Measurements from ENCODE around the gene CCL3.

DNA sequence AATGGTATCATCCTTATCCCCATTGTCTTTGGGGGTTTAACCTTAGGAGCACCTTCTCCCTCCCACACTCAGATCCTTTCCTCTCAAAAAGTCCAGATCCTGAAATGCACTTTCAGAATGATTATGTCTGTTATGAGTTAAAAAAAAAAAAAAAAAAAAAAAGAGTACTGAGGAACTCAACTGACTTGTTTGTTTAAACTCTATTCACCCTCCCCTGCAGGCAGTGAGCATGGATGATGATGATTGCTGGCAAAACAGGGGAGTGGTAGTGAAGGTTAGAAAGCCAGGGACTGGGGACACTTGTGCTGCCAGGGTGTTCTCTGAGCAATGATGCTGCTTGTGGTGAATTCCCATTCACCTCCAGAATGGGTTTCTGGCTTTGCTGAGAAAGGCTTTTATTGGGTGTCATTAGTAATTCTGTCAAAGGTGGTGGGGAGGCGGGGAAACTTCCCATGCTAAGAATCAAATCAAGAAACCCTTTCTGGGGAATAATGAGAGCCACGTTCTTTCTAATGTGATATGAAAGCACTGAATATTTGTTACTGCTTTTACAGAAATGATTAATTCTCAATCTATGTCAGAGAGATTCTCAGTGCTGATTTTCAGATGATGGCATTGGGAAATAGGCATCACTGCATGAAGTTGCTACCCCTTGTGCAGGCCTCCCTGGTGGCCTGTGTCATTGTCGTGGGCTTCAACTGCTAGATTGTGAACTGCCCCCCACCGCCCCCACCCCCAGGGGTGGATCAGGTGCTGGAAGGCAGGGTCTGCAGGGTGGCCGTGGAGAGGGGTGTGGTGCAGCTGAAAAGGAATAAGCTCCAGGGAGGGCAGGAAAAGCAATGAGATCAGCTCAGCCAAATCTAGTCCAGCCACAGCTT lies 27.8 kb upstream of the CCL3 start:
- TF ChIP-seq, protein P1, sequence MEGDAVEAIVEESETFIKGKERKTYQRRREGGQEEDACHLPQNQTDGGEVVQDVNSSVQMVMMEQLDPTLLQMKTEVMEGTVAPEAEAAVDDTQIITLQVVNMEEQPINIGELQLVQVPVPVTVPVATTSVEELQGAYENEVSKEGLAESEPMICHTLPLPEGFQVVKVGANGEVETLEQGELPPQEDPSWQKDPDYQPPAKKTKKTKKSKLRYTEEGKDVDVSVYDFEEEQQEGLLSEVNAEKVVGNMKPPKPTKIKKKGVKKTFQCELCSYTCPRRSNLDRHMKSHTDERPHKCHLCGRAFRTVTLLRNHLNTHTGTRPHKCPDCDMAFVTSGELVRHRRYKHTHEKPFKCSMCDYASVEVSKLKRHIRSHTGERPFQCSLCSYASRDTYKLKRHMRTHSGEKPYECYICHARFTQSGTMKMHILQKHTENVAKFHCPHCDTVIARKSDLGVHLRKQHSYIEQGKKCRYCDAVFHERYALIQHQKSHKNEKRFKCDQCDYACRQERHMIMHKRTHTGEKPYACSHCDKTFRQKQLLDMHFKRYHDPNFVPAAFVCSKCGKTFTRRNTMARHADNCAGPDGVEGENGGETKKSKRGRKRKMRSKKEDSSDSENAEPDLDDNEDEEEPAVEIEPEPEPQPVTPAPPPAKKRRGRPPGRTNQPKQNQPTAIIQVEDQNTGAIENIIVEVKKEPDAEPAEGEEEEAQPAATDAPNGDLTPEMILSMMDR (IDR thresholded peaks at IDR 0.05) = no peak
- TF ChIP-seq POLR2A (IDR thresholded peaks at IDR 0.05) = no peak

Measured in prostate gland (tissue), 2 donors.